ENCODE measurements around the gene KLHL17. TPM values are rescaled to one million over a fixed set of nuclear protein-coding genes. Genes with fewer than 3 reads are reported as not detected.

Gene KLHL17
- total and polyA plus RNA-seq, 9 of the 15 experiments (the other 6 are each of a cell fraction or from before 2014, with no cell fraction given) = 0.14 to 84.8 (median 13.0) TPM

- TF ChIP-seq, protein P1, sequence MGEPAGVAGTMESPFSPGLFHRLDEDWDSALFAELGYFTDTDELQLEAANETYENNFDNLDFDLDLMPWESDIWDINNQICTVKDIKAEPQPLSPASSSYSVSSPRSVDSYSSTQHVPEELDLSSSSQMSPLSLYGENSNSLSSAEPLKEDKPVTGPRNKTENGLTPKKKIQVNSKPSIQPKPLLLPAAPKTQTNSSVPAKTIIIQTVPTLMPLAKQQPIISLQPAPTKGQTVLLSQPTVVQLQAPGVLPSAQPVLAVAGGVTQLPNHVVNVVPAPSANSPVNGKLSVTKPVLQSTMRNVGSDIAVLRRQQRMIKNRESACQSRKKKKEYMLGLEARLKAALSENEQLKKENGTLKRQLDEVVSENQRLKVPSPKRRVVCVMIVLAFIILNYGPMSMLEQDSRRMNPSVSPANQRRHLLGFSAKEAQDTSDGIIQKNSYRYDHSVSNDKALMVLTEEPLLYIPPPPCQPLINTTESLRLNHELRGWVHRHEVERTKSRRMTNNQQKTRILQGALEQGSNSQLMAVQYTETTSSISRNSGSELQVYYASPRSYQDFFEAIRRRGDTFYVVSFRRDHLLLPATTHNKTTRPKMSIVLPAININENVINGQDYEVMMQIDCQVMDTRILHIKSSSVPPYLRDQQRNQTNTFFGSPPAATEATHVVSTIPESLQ (CRISPR knock-in tag; IDR thresholded peaks at IDR 0.05) = no peak
- TF ChIP-seq DNMT1 (IDR thresholded peaks at IDR 0.05) (no peak), GTF2F1 (IDR thresholded peaks at IDR 0.05; ENCODE audit: low read depth, low read length) (no peak), E2F8 (IDR thresholded peaks at IDR 0.05; ENCODE audit: low read depth, partially characterized antibody) (no peak), ZNF764 (CRISPR knock-in tag; IDR thresholded peaks at IDR 0.05; ENCODE audit: low read depth) (no peak), ZNF143 (CRISPR knock-in tag; IDR thresholded peaks at IDR 0.05) (peak; percentile 36; the same call in 1 of the 2 replicates), ATF1 (CRISPR knock-in tag; IDR thresholded peaks at IDR 0.05) (no peak), ATF1 (tag; IDR thresholded peaks at IDR 0.05) (peak; percentile 22; the same call in 1 of the 2 replicates), ZNF124 (CRISPR knock-in tag; IDR thresholded peaks at IDR 0.05) (peak; percentile 75; the same call in 1 of the 2 replicates), BRF1 (IDR thresholded peaks at IDR 0.05; ENCODE audit: borderline replicate concordance, extremely low read depth, insufficient read length) (no peak), RBM17 (IDR thresholded peaks at IDR 0.05; ENCODE audit: borderline replicate concordance, low read depth, low read length) (no peak), RNF2 (IDR thresholded peaks at IDR 0.05) (peak; percentile 57; the same call in 1 of the 2 replicates), IRF2 (CRISPR knock-in tag; IDR thresholded peaks at IDR 0.05) (peak; percentile 91; the same call in 1 of the 2 replicates), TSC22D4 (tag; IDR thresholded peaks at IDR 0.05) (no peak), TEAD4 (IDR thresholded peaks at IDR 0.05; ENCODE audit: low read length) (0 out of 2 replicates have a peak, but pooled peaks have one; percentile 10), TEAD4 (CRISPR knock-in tag; IDR thresholded peaks at IDR 0.05; ENCODE audit: borderline replicate concordance) (peak; percentile 68; the same call in 1 of the 2 replicates), FOXJ3 (CRISPR knock-in tag; IDR thresholded peaks at IDR 0.05) (no peak)
- TF ChIP-seq, protein P2, sequence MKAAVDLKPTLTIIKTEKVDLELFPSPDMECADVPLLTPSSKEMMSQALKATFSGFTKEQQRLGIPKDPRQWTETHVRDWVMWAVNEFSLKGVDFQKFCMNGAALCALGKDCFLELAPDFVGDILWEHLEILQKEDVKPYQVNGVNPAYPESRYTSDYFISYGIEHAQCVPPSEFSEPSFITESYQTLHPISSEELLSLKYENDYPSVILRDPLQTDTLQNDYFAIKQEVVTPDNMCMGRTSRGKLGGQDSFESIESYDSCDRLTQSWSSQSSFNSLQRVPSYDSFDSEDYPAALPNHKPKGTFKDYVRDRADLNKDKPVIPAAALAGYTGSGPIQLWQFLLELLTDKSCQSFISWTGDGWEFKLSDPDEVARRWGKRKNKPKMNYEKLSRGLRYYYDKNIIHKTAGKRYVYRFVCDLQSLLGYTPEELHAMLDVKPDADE (conservative IDR thresholded peaks at IDR 0.05; ENCODE audit: control insufficient read depth, low read depth, low read length) = 0 out of 2 replicates have a peak, but pooled peaks have one; percentile 14
- TF ChIP-seq, protein P3, sequence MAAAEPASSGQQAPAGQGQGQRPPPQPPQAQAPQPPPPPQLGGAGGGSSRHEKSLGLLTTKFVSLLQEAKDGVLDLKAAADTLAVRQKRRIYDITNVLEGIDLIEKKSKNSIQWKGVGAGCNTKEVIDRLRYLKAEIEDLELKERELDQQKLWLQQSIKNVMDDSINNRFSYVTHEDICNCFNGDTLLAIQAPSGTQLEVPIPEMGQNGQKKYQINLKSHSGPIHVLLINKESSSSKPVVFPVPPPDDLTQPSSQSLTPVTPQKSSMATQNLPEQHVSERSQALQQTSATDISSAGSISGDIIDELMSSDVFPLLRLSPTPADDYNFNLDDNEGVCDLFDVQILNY (CRISPR knock-in tag; IDR thresholded peaks at IDR 0.05) = 0 out of 2 replicates have a peak, but pooled peaks have one; percentile 42
- TF ChIP-seq, protein P4, sequence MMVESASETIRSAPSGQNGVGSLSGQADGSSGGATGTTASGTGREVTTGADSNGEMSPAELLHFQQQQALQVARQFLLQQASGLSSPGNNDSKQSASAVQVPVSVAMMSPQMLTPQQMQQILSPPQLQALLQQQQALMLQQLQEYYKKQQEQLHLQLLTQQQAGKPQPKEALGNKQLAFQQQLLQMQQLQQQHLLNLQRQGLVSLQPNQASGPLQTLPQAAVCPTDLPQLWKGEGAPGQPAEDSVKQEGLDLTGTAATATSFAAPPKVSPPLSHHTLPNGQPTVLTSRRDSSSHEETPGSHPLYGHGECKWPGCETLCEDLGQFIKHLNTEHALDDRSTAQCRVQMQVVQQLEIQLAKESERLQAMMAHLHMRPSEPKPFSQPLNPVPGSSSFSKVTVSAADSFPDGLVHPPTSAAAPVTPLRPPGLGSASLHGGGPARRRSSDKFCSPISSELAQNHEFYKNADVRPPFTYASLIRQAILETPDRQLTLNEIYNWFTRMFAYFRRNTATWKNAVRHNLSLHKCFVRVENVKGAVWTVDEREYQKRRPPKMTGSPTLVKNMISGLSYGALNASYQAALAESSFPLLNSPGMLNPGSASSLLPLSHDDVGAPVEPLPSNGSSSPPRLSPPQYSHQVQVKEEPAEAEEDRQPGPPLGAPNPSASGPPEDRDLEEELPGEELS (CRISPR knock-in tag; IDR thresholded peaks at IDR 0.05; ENCODE audit: borderline replicate concordance) = peak; percentile 69; the same call in 1 of the 2 replicates
These were observed 817 bp downstream of the KLHL17 start (continued) for GRCh38 chr1:961132-961669.
